ENCODE results near the gene D2HGDH.
"Not testable (repeated sequence)": the region's sequence is repeated elsewhere in the genome, so short reads cannot be mapped to it uniquely, and the experiment has no call there.

Gene D2HGDH

DNA sequence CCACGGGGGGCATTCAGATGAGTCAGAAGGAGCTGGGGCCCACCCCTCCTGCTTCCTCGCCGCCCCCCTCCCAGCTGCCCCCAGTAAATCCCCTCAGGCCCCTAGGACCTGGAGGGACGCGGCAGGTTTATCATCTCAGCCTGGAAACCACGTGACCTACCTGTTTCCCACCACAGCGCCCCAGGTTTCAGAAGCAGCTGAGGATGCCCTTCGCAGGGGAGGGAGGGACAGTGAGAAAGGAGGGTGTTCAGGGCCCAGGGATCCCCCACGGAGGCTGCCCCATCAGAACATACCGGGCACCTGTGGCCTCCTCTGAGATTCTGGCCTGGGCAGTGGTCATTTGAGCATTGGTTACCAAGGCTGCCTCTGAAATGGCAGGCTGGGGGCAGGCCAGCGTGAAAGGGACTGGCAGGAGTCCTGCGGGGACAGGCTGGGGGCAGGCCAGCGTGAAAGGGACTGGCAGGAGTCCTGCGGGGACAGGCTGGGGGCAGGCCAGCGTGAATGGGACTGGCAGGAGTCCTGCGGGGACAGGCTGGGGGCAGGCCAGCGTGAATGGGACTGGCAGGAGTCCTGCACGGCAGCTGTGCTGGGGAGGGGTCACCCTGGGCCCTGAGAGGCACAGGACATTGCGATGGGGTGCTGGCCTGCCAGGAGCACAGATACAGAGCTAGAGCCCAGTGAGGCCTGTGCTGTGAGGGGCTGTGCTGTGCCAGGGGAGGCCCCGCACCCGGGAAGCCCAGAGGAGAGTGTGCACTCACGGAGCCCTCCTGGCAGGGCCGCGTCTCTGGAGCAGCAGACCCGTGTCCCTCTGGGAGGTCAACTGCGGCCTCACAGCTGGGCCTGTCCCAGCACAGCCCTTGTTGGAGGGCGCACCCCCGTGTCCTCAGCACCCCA lies 76.1 kb downstream of the D2HGDH start:
- DNase-seq: no peak

- no peak for DNase-seq
These were observed 76.9 kb downstream of the D2HGDH start for GRCh38 chr2:241811201-241811951.

DNA sequence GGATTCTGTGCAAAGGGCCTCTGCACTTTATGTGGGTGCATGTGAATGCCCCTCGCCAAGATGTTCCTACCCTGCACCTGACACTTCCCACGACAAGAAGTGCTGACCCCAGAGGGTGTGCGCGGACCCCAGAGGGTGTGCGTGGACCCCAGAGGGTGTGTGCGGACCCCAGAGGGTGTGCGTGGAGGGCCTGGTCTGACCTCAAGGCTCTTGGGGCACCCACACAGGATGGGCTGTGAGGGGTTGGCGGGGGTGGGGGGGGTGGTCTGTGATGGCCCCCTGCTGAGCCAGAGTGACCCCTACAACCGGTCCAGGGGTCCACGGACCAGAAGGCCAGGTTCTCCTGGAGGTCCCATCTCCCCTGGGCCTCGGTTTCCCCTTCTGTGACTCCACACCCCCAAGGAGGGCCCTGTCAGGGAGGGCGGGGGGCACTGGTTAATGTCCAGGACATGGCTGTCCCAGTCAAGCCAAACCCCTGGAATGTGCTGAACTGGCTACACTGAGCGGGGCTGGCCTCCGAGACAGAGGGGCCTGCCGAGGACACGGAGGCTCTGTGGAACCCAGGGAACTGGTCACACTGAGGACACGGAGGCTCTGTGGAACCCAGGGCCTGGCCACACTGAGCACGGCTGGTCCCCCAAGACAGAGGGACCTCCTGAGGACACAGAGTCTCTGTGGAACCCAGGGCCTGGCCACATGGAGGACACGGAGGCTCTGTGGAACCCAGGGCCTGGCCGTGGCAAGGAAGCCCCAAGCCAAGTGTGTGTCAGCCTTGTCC lies 77.7 kb downstream of the D2HGDH start:
- no peak for DNase-seq

GRCh38 chr2:241812730-241813643 lies 78.6 kb downstream of the D2HGDH start:
- DNase-seq: no peak

DNA sequence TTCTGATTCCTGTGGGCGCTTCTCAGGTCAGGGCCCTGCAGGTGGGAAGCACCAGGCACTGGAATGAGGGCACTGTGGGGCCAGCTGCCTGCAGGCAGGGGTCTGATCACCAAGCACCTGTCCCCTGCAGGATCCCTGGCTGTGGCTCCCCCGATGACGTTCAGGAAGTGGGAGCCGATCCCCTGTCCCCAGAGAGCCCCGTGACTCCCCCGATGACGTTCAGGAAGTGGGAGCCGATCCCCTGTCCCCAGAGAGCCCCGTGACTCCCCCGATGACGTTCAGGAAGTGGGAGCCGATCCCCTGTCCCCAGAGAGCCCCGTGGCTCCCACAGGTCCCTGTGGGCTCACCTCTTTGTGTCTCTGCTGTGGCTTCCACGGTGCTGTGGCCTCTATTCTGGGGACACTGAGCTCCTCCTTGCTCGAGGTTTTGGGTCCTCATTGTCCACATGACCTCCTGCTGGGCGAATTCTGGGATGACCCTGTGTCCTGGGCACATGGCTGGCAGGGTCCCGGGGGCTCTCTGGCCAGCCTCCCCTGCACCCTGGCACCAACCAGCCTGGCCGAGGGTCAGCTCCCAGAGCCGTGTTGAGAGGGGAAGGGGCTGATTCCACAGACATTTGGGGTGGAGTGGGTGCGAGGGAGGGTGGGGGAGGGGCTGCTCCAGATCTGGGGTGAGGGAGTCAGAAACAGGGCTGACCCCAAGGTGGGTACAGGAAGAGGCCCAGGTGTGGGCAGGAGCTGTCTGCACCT lies 79.4 kb downstream of the D2HGDH start:
- DNase-seq: no peak

DNA sequence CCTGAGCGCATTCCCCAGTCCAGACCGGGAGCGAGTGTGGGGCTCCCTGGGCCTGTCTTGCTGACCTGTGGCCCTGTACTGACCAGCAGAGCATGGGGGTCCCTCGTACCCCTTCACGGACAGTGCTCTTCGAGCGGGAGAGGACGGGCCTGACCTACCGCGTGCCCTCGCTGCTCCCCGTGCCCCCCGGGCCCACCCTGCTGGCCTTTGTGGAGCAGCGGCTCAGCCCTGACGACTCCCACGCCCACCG lies 79.9 kb downstream of the D2HGDH start:
- DNase-seq: no peak

DNA sequence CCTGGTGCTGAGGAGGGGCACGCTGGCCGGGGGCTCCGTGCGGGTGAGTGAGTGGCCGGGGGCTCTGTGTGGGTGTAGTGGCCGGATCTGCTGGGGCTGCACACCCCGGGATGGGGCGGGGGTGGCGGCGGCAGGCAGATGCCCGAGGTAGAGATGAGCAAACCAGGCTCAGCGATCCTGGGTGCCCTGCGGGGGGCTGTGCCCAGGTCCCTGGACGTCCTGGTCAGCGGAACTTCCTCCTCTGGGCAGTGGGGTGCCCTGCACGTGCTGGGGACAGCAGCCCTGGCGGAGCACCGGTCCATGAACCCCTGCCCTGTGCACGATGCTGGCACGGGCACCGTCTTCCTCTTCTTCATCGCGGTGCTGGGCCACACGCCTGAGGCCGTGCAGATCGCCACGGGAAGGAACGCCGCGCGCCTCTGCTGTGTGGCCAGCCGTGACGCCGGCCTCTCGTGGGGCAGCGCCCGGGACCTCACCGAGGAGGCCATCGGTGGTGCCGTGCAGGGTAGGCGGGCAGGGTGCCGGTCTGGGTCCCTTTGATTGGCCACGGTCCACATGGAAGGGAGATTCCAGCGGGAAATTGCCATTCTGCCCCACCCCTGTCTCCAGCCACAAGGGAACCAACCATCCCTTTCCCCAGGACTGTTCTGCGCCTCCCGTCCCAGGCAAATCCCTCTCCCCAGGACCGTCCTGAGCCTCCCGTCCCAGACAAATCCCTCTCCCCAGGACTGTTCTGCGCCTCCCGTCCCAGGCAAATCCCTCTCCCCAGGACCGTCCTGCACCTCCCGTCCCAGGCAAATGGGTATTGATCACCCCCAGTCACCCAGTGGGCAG lies 80.4 kb downstream of the D2HGDH start:
- no peak for DNase-seq

- DNase-seq: no peak
These were observed 81.3 kb downstream of the D2HGDH start for GRCh38 chr2:241815477-241816430.

- no peak for DNase-seq
These were observed 82.1 kb downstream of the D2HGDH start for GRCh38 chr2:241816431-241817121.

DNA sequence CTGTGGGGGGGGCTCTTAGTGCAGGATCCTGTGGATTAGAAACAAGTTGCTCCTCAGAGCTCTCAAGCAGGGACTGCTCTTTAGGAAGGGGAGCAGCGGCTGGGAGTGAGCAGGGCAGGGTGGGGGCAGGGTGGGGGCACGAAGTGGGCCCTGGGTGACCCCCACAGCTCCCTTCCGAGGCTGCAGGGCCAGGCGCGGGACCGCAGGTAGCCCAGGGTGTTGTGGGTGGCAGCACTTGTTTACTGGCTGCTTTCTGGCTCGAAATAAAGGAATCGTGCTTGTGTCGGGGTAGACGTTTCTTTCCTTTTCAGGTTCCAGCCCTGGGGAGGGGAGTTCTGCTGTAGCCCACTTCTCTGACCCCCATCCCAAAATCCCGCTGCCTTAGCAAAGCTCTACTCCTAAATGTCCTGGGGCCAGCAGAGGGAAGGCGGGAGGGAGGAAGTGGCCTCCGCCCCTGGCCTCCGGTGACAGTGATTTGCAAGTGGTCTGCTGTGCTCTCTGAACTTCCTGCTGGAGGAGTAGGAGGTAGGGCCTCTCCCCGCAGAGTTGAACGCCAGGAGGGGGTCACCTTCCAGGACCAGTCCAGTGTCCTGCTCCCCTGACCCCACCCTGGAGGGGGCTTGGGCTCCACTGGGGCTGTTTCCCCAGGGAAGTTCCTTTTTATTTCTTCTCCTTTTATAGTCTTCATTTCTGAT lies 82.8 kb downstream of the D2HGDH start:
- no peak for DNase-seq

GRCh38 chr2:241817821-241818215 lies 83.4 kb downstream of the D2HGDH start:
- DNase-seq: not testable (repeated sequence)
